Activated B cell treated with CpG ODN at 0.5 μM for 24 hours (primary cell): ENCODE results near the gene ZWINT. TPM values are rescaled to one million over a fixed set of nuclear protein-coding genes. Genes with fewer than 3 reads are reported as not detected.

Source experiments
- ATAC-seq: fragments of 200-7000 bp; cut with Tn5 transposase; one replicate; pipeline ENCODE4 v1.10.0; 2021; ENCODE audit warnings: low read depth, mild to moderate bottlenecking, moderate library complexity
- CTCF ChIA-PET: fragments of 350-600 bp; sonication (Branson Sonifier 250); formaldehyde crosslinking; loops from one replicate; lab custom pipeline; 2021; ENCODE audit warnings: antibody characterized with exemption; lab: Charles Lee
- POLR2A ChIA-PET: fragments of 350-600 bp; sonication (Branson Sonifier 250); formaldehyde crosslinking; loops from one replicate; lab custom pipeline; 2021; ENCODE audit warnings: antibody characterized with exemption; lab: Charles Lee
- DNase-seq: peaks from one replicate; pipeline ENCODE4 v3.0.0; 2022
- H3K27ac Mint-ChIP-seq: one replicate; pipeline ENCODE4 v1.8.0; 2020; ENCODE audit warnings: mixed read lengths
- H3K27me3 Mint-ChIP-seq: one replicate; pipeline ENCODE4 v1.8.0; 2021; ENCODE audit warnings: mixed read lengths
- H3K36me3 Mint-ChIP-seq: one replicate; pipeline ENCODE4 v1.8.0; 2021; ENCODE audit warnings: low read depth, mixed read lengths
- H3K4me1 Mint-ChIP-seq: one replicate; pipeline ENCODE4 v1.8.0; 2021; ENCODE audit warnings: mixed read lengths
- H3K4me3 Mint-ChIP-seq: one replicate; pipeline ENCODE4 v1.8.0; 2020; ENCODE audit warnings: mild to moderate bottlenecking, mixed read lengths
- H3K9me3 Mint-ChIP-seq: one replicate; pipeline ENCODE4 v1.8.0; 2020; ENCODE audit warnings: mixed read lengths
- CTCF ChIP-seq: fragments of 200-600 bp; IDR thresholded peaks from one replicate; pipeline ENCODE4 v1.8.0; 2022; ENCODE audit warnings: antibody characterized with exemption, mild to moderate bottlenecking
- intact Hi-C: fragments of 100-400 bp; cut with micrococcal nuclease; formaldehyde crosslinking; loops from one replicate; pipeline ENCODE4 v1.15.1; 2024
- total RNA-seq: library from RNA; stranded (reverse); gene quantifications from 2 replicates; pipeline ENCODE4 v1.2.3, GENCODE V29; 2022

ZWINT gene
- 5.0 and 6.6 TPM in 2 replicates for total RNA-seq

- DNase-seq (peak; percentile 86), ATAC-seq (peak; percentile 98)
- Mint-ChIP-seq H3K27me3 (no peaks in the 10 kb centered on the region), H3K36me3 (peaks cover 5% of the 10 kb centered on the region), H3K9me3 (no peaks in the 10 kb centered on the region), H3K27ac (peak within 1 kb of the TSS; percentile 37), H3K4me1 (peaks cover 15% of the 10 kb centered on the region), H3K4me3 (peak within 1 kb of the TSS; percentile 95)
- POLR2A ChIA-PET, result interaction anchor here (0.6 kb wide), 1 partner anchor 558 kb away, joined by 3 read pairs; no protein-coding TSS in a partner anchor
- no peak for TF ChIP-seq CTCF
- intact Hi-C loops, result loop anchor here (10.0 kb wide), 1 partner anchor 274 kb away; no protein-coding TSS in a partner anchor
- CTCF ChIA-PET, result no interaction called here
These were observed at the start of gene ZWINT for GRCh38 chr10:56360967-56361612. Gene ZWINT, minus strand, starts transcription at chr10:56361259. Its CDS starts 23 bp downstream, at chr10:56361236.

GRCh38 chr10:56383806-56384205 lies 22.7 kb upstream of the ZWINT start:
- H3K4me3 Mint-ChIP-seq, result no peak overlapping the region
- intact Hi-C loops, result no loop called here
- DNase-seq (no peak), ATAC-seq (no peak)
- no peak overlapping the region for H3K27ac Mint-ChIP-seq
- H3K36me3 Mint-ChIP-seq, result no peaks in the 10 kb centered on the region
- H3K9me3 Mint-ChIP-seq, result peaks cover 4% of the 10 kb centered on the region
- ChIA-PET POLR2A (no interaction called here), CTCF (no interaction called here)
- no peaks in the 10 kb centered on the region for H3K27me3 Mint-ChIP-seq
- H3K4me1 Mint-ChIP-seq, result no peaks in the 10 kb centered on the region
- TF ChIP-seq CTCF, result no peak

GRCh38 chr10:56370217-56371113 lies 9.4 kb upstream of the ZWINT start:
- TF ChIP-seq CTCF, result no peak
- Mint-ChIP-seq H3K27me3 (no peaks in the 10 kb centered on the region), H3K4me1 (no peaks in the 10 kb centered on the region), H3K4me3 (no peak overlapping the region), H3K9me3 (peaks cover 20% of the 10 kb centered on the region), H3K36me3 (no peaks in the 10 kb centered on the region), H3K27ac (no peak overlapping the region)
- CTCF ChIA-PET, result no interaction called here
- DNase-seq, result no peak
- POLR2A ChIA-PET, result no interaction called here
- intact Hi-C loops, result no loop called here
- ATAC-seq, result no peak

GRCh38 chr10:56360583-56360966 lies 484 bp downstream of the ZWINT start:
- intact Hi-C loops, result loop anchor here (10.0 kb wide), 1 partner anchor 274 kb away; no protein-coding TSS in a partner anchor
- H3K36me3 Mint-ChIP-seq, result peaks cover 5% of the 10 kb centered on the region
- ATAC-seq, result no peak
- H3K4me1 Mint-ChIP-seq, result peaks cover 15% of the 10 kb centered on the region
- H3K4me3 Mint-ChIP-seq, result peak overlapping the region; percentile 95
- no peak for DNase-seq
- no peaks in the 10 kb centered on the region for H3K27me3 Mint-ChIP-seq
- ChIA-PET POLR2A (no interaction called here), CTCF (no interaction called here)
- no peak for TF ChIP-seq CTCF
- H3K9me3 Mint-ChIP-seq, result no peaks in the 10 kb centered on the region
- H3K27ac Mint-ChIP-seq, result peak overlapping the region; percentile 37

GRCh38 chr10:56359837-56360236 lies 1.2 kb downstream of the ZWINT start:
- intact Hi-C loops, result loop anchor here (10.0 kb wide), 1 partner anchor 275 kb away; no protein-coding TSS in a partner anchor
- ATAC-seq (no peak), DNase-seq (no peak)
- H3K36me3 Mint-ChIP-seq, result peaks cover 5% of the 10 kb centered on the region
- ChIA-PET CTCF (interaction anchor here (0.6 kb wide), 1 partner anchor 435 kb away, joined by 3 read pairs; no protein-coding TSS in a partner anchor), POLR2A (no interaction called here)
- no peak for TF ChIP-seq CTCF
- peaks cover 15% of the 10 kb centered on the region for H3K4me1 Mint-ChIP-seq
- H3K4me3 Mint-ChIP-seq, result no peak overlapping the region
- no peaks in the 10 kb centered on the region for H3K27me3 Mint-ChIP-seq
- H3K9me3 Mint-ChIP-seq, result no peaks in the 10 kb centered on the region
- H3K27ac Mint-ChIP-seq, result no peak overlapping the region
